Neural progenitor cell (in vitro differentiated cells): Measurements from ENCODE around the gene DDX28.

Experiments used
- EZH2 ChIP-seq: fragments of 200-600 bp; sonication (generic); IDR thresholded peaks from 2 replicates; pipeline ENCODE4 v1.6.1; 2017; ENCODE audit warnings: antibody characterized with exemption, mild to moderate bottlenecking, moderate library complexity
- EZH2phosphoT487 ChIP-seq: fragments of 200-600 bp; sonication (generic); IDR thresholded peaks from 2 replicates; pipeline ENCODE4 v1.6.1; 2017; ENCODE audit warnings: antibody characterized with exemption
- TF ChIP-seq, protein P1 (sequence below): fragments of 200-600 bp; sonication (generic); IDR thresholded peaks from 2 replicates; pipeline ENCODE4 v1.5.1; 2017; ENCODE audit warnings: antibody characterized with exemption, mild to moderate bottlenecking

DNA sequence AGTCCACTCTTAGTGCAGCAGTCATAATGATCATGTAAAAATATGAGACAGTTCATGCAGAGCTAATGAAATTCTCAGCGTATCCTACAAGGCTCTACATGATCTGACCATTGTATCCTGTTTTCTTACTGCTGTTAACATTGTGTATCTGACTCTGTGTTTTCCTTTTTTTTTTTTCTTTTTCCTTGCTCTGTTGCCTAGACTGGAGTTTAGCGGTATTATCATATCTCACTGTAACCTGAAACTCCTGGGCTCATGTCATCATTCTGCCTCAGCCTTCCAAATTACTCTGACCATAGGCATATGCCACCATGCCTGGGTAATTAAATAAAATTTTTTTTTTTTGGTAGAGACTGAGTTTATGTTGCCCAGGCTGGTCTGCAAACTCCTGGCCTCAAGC lies 12.2 kb upstream of the DDX28 start:
- TF ChIP-seq, protein P1, sequence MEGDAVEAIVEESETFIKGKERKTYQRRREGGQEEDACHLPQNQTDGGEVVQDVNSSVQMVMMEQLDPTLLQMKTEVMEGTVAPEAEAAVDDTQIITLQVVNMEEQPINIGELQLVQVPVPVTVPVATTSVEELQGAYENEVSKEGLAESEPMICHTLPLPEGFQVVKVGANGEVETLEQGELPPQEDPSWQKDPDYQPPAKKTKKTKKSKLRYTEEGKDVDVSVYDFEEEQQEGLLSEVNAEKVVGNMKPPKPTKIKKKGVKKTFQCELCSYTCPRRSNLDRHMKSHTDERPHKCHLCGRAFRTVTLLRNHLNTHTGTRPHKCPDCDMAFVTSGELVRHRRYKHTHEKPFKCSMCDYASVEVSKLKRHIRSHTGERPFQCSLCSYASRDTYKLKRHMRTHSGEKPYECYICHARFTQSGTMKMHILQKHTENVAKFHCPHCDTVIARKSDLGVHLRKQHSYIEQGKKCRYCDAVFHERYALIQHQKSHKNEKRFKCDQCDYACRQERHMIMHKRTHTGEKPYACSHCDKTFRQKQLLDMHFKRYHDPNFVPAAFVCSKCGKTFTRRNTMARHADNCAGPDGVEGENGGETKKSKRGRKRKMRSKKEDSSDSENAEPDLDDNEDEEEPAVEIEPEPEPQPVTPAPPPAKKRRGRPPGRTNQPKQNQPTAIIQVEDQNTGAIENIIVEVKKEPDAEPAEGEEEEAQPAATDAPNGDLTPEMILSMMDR = no peak
- TF ChIP-seq EZH2phosphoT487 (no peak), EZH2 (no peak)
